Measurements from ENCODE around the gene EIF2AK3. TPM values are rescaled to one million over a fixed set of nuclear protein-coding genes. Genes with fewer than 3 reads are reported as not detected.
A peak's percentile ranks its signal among the peaks of the same experiment; 100 is the strongest.

The EIF2AK3 gene
- total RNA-seq, 1 experiment from 2014 or later, result 19.3 TPM

- H3K4ac ChIP-seq (ENCODE audit: low read depth, low read length), result no peak overlapping the region
- no peaks in the 10 kb centered on the region for H4K20me1 ChIP-seq (ENCODE audit: control insufficient read depth, insufficient read depth, insufficient read length)
- no peak overlapping the region for H2AK5ac ChIP-seq (ENCODE audit: insufficient read length, low read length)
- no peak overlapping the region for H3T11ph ChIP-seq (ENCODE audit: low read length)
- Mint-ChIP-seq H3K36me3 (ENCODE audit: insufficient read depth in 1 of 3, low read depth in 3 of 3) (peaks cover 20 to 48% (median 43%) of the 10 kb centered on the region in 3 experiments; a peak in 6 of 7 replicates), H3K9me3 (no peaks in the 10 kb centered on the region), H3K4me3 (no peak overlapping the region; a peak in 1 of 5 replicates), H3K27ac (peak overlapping the region in 1 of 3 experiments; percentile 37; a peak in 1 of 7 replicates), H3K27me3 (ENCODE audit: low read depth) (no peaks in the 10 kb centered on the region), H3K4me1 (no peaks in the 10 kb centered on the region)
- no peak overlapping the region for H3K9ac ChIP-seq (ENCODE audit: extremely low read depth, insufficient read length, low read length)
- no peak overlapping the region for H2BK20ac ChIP-seq (ENCODE audit: low read depth, low read length, poor library complexity, severe bottlenecking)
- H3K18ac ChIP-seq (ENCODE audit: insufficient read length, low read depth, low read length), result no peak overlapping the region
- no CpG with 5 or more reads among the region's 5 CpGs for WGBS (ENCODE audit: extremely low coverage, insufficient read length, low lambda C conversion rate)
- H3K23ac ChIP-seq (ENCODE audit: insufficient read length, low read depth, low read length), result no peak overlapping the region
- no peak overlapping the region for H2BK120ac ChIP-seq (ENCODE audit: low read depth, low read length, poor library complexity, severe bottlenecking)
- no peak overlapping the region for H2BK15ac ChIP-seq (ENCODE audit: low read depth, low read length)
- no peak for DNase-seq
- H4K8ac ChIP-seq (replicated peaks; ENCODE audit: insufficient read length, low read depth, low read length), result no peak overlapping the region
- H3K27me3 ChIP-seq (ENCODE audit: insufficient read depth, low read length), result no peaks in the 10 kb centered on the region
- H3K56ac ChIP-seq (ENCODE audit: insufficient read length, low read depth, low read length), result no peak overlapping the region
- no peak overlapping the region for H3K27ac ChIP-seq (ENCODE audit: insufficient read length, low read depth, low read length)
- H3K79me1 ChIP-seq (ENCODE audit: insufficient read depth, low read depth, low read length, poor library complexity, severe bottlenecking), result no peaks in the 10 kb centered on the region
- no peak overlapping the region for H4K5ac ChIP-seq (ENCODE audit: insufficient read length, low read depth, low read length)
- no peak overlapping the region for H2BK5ac ChIP-seq (ENCODE audit: insufficient read length, low read length)
- H3K9me3 ChIP-seq (ENCODE audit: control insufficient read depth, low read depth, low read length), result no peaks in the 10 kb centered on the region
- TF ChIP-seq, protein P1, sequence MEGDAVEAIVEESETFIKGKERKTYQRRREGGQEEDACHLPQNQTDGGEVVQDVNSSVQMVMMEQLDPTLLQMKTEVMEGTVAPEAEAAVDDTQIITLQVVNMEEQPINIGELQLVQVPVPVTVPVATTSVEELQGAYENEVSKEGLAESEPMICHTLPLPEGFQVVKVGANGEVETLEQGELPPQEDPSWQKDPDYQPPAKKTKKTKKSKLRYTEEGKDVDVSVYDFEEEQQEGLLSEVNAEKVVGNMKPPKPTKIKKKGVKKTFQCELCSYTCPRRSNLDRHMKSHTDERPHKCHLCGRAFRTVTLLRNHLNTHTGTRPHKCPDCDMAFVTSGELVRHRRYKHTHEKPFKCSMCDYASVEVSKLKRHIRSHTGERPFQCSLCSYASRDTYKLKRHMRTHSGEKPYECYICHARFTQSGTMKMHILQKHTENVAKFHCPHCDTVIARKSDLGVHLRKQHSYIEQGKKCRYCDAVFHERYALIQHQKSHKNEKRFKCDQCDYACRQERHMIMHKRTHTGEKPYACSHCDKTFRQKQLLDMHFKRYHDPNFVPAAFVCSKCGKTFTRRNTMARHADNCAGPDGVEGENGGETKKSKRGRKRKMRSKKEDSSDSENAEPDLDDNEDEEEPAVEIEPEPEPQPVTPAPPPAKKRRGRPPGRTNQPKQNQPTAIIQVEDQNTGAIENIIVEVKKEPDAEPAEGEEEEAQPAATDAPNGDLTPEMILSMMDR (conservative IDR thresholded peaks at IDR 0.05), result no peak
- no peaks in the 10 kb centered on the region for H3K23me2 ChIP-seq (ENCODE audit: insufficient read length, low read depth, low read length, poor library complexity, severe bottlenecking)
- H4K91ac ChIP-seq (ENCODE audit: insufficient read length, low read depth, low read length), result no peak overlapping the region
- no peak overlapping the region for H3K14ac ChIP-seq (ENCODE audit: insufficient read depth, low read length)
- no peak overlapping the region for H2BK12ac ChIP-seq (ENCODE audit: insufficient read length, low read depth, low read length)
- no peak overlapping the region for H3K4me2 ChIP-seq (ENCODE audit: insufficient read depth, insufficient read length, low read length)
- no peak overlapping the region for H2AFZ ChIP-seq (ENCODE audit: low read length)
- H3K4me1 ChIP-seq (ENCODE audit: insufficient read depth, low read length), result no peaks in the 10 kb centered on the region
- H3K79me2 ChIP-seq (ENCODE audit: insufficient read depth, low read length), result no peaks in the 10 kb centered on the region
Observed at GRCh38 chr2:88574445-88574844, 52.8 kb downstream of the EIF2AK3 start.
